A549 (cell line): Measurements from ENCODE around the gene PLXNC1. TPM values are rescaled to one million over a fixed set of nuclear protein-coding genes. Genes with fewer than 3 reads are reported as not detected.

Source experiments
- ATAC-seq, 2 experiments: fragments of 200-7000 bp in 1 of 2; fragments of >200 bp in 1 of 2; cut with Nextera tagmentation in 1 of 2; cut with Tn5 transposase in 1 of 2; 3 replicates each; pipeline versions ENCODE4 v1.8.0 to v1.9.1; 2018 to 2020; ENCODE audit warnings: mild to moderate bottlenecking in 1 of 2, moderate library complexity in 1 of 2
- CTCF ChIA-PET: fragments of 300-600 bp; sonication (Branson Sonifier 250); formaldehyde crosslinking; extraction: SDS; loops from one replicate; lab custom pipeline; 2021; ENCODE audit warnings: antibody characterized with exemption, inconsistent platforms; lab: Yijun Ruan, JAX
- POLR2A ChIA-PET: fragments of 350-600 bp; formaldehyde crosslinking; extraction: SDS; loops from one replicate; lab custom pipeline; 2021; ENCODE audit warnings: antibody characterized with exemption, inconsistent platforms; lab: Yijun Ruan, JAX
- DNase-seq, 2 experiments: peaks; one replicate each; pipeline versions ENCODE4 v3.0.0 to v3.0.0-alpha.2; 2011 to 2016; ENCODE audit warnings: low read depth in 1 of 2, low spot score in 1 of 2
- FAIRE-seq: peaks from 2 replicates; lab custom pipeline; 2011; peaks lifted over from hg19 to GRCh38; lab: Jason Lieb, UNC
- H3K27ac ChIP-seq, 2 experiments: fragments of >200 bp; sonication (Bioruptor Twin); formaldehyde crosslinking; 3 replicates each; pipeline ENCODE4 v1.5.1; 2016 to 2017
- H3K4me1 ChIP-seq: fragments of >200 bp; sonication (Bioruptor Twin); formaldehyde crosslinking; 3 replicates; pipeline ENCODE4 v1.6.1; 2016
- H3K4me2 ChIP-seq: fragments of >200 bp; sonication (Bioruptor Twin); formaldehyde crosslinking; 3 replicates; pipeline ENCODE4 v1.6.1; 2016
- H3K4me3 ChIP-seq: fragments of >200 bp; sonication (Bioruptor Twin); formaldehyde crosslinking; 3 replicates; pipeline ENCODE4 v1.5.1; 2016
- H3K9me3 ChIP-seq: fragments of >200 bp; sonication (Bioruptor Twin); formaldehyde crosslinking; 3 replicates; pipeline ENCODE4 v1.6.1; 2016
- CEBPB ChIP-seq, 2 experiments: fragments of >200 bp in 1 of 2; sonication (Bioruptor Twin) in 1 of 2; formaldehyde crosslinking in 1 of 2; IDR thresholded peaks; 2 replicates each; pipeline ENCODE4 v1.6.1; 2012 to 2016
- CHD4 ChIP-seq: fragments of 200-600 bp; sonication (generic); IDR thresholded peaks from 2 replicates; pipeline ENCODE4 v1.6.1; 2016; ENCODE audit warnings: antibody characterized with exemption, mild to moderate bottlenecking, borderline replicate concordance
- EHMT2 ChIP-seq: fragments of 200-600 bp; sonication (generic); IDR thresholded peaks from 2 replicates; pipeline ENCODE4 v1.6.1; 2016; ENCODE audit warnings: antibody characterized with exemption, low read depth, mild to moderate bottlenecking, moderate library complexity
- EP300 ChIP-seq, 2 experiments: fragments of >200 bp; sonication (Bioruptor Twin); formaldehyde crosslinking; IDR thresholded peaks; 2 replicates in 1 of 2; 3 replicates in 1 of 2; pipeline ENCODE4 v1.6.1; 2016 to 2017
- ESRRA ChIP-seq: fragments of 150-350 bp; IDR thresholded peaks from 2 replicates; pipeline ENCODE4 v1.6.1; 2014; ENCODE audit warnings: mild to moderate bottlenecking, low read length, borderline replicate concordance
- FOSB ChIP-seq: fragments of 250-450 bp; sonication (Bioruptor Pico); IDR thresholded peaks from 2 replicates; pipeline ENCODE4 v1.5.0; 2020; ENCODE audit warnings: mild to moderate bottlenecking, moderate library complexity
- HDAC2 ChIP-seq: fragments of 200-600 bp; sonication (generic); IDR thresholded peaks from 2 replicates; pipeline ENCODE4 v1.6.1; 2016
- HOXA7 ChIP-seq: fragments of 250-450 bp; sonication (Bioruptor Pico); IDR thresholded peaks from 2 replicates; pipeline ENCODE4 v1.5.0; 2020; ENCODE audit warnings: mild to moderate bottlenecking, moderate library complexity
- JUNB ChIP-seq: fragments of >200 bp; sonication (Bioruptor Twin); formaldehyde crosslinking; IDR thresholded peaks from 2 replicates; pipeline ENCODE4 v1.6.1; 2016
- KDM1A ChIP-seq: fragments of 200-600 bp; sonication (generic); IDR thresholded peaks from 2 replicates; pipeline ENCODE4 v1.6.1; 2016; ENCODE audit warnings: low read depth, mild to moderate bottlenecking
- MAZ ChIP-seq: fragments of 150-350 bp; IDR thresholded peaks from 2 replicates; pipeline ENCODE4 v1.6.1; 2014; ENCODE audit warnings: antibody characterized with exemption, low read depth, low read length, borderline replicate concordance
- MYC ChIP-seq: IDR thresholded peaks from 2 replicates; pipeline ENCODE4 v1.6.1; 2012; ENCODE audit warnings: mild to moderate bottlenecking, inconsistent platforms, low read length, improper control_type of control experiment, borderline replicate concordance
- NR3C1 ChIP-seq: fragments of >200 bp; sonication (Bioruptor Twin); formaldehyde crosslinking; IDR thresholded peaks from 3 replicates; pipeline ENCODE4 v1.6.1; 2017
- PHF8 ChIP-seq: fragments of 200-600 bp; sonication (generic); IDR thresholded peaks from 2 replicates; pipeline ENCODE4 v1.6.1; 2016; ENCODE audit warnings: low read depth, mild to moderate bottlenecking, antibody characterized with exemption, moderate library complexity, borderline replicate concordance
- POLR2A ChIP-seq: IDR thresholded peaks from 2 replicates; pipeline ENCODE4 v1.6.1; 2012; ENCODE audit warnings: mild to moderate bottlenecking, low read length
- POLR2AphosphoS2 ChIP-seq: conservative IDR thresholded peaks from 2 replicates; pipeline ENCODE4 v1.6.1; 2012; ENCODE audit warnings: low read length, improper control_type of control experiment, inconsistent platforms
- RAD21 ChIP-seq, 2 experiments: fragments of >200 bp in 1 of 2; sonication (Bioruptor Twin) in 1 of 2; formaldehyde crosslinking in 1 of 2; IDR thresholded peaks in 1 of 2; conservative IDR thresholded peaks in 1 of 2; 2 replicates in 1 of 2; 3 replicates in 1 of 2; pipeline ENCODE4 v1.6.1; 2012 to 2018; ENCODE audit warnings: inconsistent platforms in 1 of 2
- RNF2 ChIP-seq: fragments of 200-600 bp; sonication (generic); IDR thresholded peaks from 2 replicates; pipeline ENCODE4 v1.6.1; 2016; ENCODE audit warnings: low read depth, mild to moderate bottlenecking, antibody characterized with exemption, moderate library complexity, borderline replicate concordance
- SMC3 ChIP-seq: fragments of >200 bp; sonication (Bioruptor Twin); formaldehyde crosslinking; IDR thresholded peaks from 3 replicates; pipeline ENCODE4 v1.6.1; 2018; ENCODE audit warnings: inconsistent platforms
- SREBF2 ChIP-seq: fragments of 450-650 bp; IDR thresholded peaks from 2 replicates; pipeline ENCODE4 v1.6.1; 2014; ENCODE audit warnings: mild to moderate bottlenecking, moderate library complexity
- ZC3H11A ChIP-seq: fragments of 450-650 bp; IDR thresholded peaks from 2 replicates; pipeline ENCODE4 v1.6.1; 2014; ENCODE audit warnings: antibody characterized with exemption, mild to moderate bottlenecking
- ZNF302 ChIP-seq: fragments of 250-450 bp; sonication (Bioruptor Pico); IDR thresholded peaks from 2 replicates; pipeline ENCODE4 v1.9.0; 2021; ENCODE audit warnings: inconsistent platforms, mild to moderate bottlenecking, moderate library complexity
- WGBS: methylation state at CpG from one replicate; pipeline ENCODE4 v1.1.6; 2017; ENCODE audit errors: missing lambda C conversion rate; 5-methylcytosine and 5-hydroxymethylcytosine counted together
- polyA plus RNA-seq, 4 experiments: library from polyadenylated mRNA; depleted of rRNA in 3 of 4; stranded (reverse); fragments of >200 nt; fragmentation: RNase III in 1 of 4; extraction: RNeasy Plus Mini Kit Qiagen cat#74134 plus additional on column Dnase treatment in 1 of 4; gene quantifications; 2 replicates in 3 of 4; 3 replicates in 1 of 4; pipeline ENCODE4 v1.2.3, GENCODE V29; 2011 to 2017
- TF ChIP-seq, protein P1 (sequence below): fragments of 200-600 bp; sonication (generic); IDR thresholded peaks from 2 replicates; pipeline ENCODE4 v1.6.1; 2016; ENCODE audit warnings: antibody characterized with exemption, mild to moderate bottlenecking, moderate library complexity
- TF ChIP-seq, protein P2 (sequence below): IDR thresholded peaks from 2 replicates; pipeline ENCODE4 v1.6.1; 2012; ENCODE audit warnings: low read depth, borderline replicate concordance
- TF ChIP-seq, protein P3 (sequence below): fragments of 250-450 bp; sonication (Bioruptor Pico); IDR thresholded peaks from 2 replicates; pipeline ENCODE4 v1.5.0; 2021; ENCODE audit warnings: mild to moderate bottlenecking, moderate library complexity, borderline replicate concordance

Gene PLXNC1
- polyA plus RNA-seq, 2 of the 4 experiments (the other 2 are of a cell fraction): 0.12 to 0.50 TPM

DNA sequence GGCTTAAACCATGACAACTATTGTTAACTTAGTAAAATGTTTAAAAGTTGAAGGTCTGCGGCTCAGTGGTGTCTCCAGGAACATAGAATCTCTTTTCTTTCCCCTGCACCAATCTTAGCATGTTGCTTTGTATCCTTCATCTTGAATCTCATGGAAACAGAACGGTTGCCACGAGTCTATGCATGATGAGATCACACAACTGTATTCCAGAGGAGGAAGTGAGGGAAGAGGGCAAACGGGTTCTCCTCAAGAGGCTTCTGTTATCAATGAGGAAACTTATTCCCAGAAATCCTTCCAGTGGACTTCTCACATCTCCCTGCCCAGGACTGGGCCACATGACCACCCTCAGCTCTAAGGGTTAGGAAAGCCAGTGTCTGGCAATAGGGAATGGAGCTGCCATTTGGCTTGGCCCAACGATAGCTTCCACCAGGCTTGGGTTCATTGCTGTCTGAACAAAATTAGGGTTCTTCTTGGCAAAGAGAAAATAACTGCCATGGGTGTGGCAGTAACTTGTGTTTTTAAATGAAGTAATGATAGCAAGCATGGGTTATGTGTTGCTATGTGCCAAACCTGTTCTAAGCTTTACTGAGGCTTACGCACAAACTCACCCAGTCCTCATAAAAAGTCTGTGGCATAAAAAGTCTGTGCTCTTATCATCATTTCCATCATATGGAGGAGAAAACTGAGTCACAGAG lies 17.4 kb downstream of the PLXNC1 start:
- POLR2A ChIA-PET: no interaction called here
- Histone ChIP-seq H3K4me1 (no peaks in the 10 kb centered on the region), H3K9me3 (no peaks in the 10 kb centered on the region), H3K27ac (no peak overlapping the region), H3K4me3 (no peak overlapping the region), H3K4me2 (no peak overlapping the region)
- no peak for FAIRE-seq
- WGBS: 64% methylated on average over 6 of the region's 6 CpGs
- no peak for DNase-seq
- TF ChIP-seq JUNB: no peak
- TF ChIP-seq HDAC2: no peak
- TF ChIP-seq, protein P1, sequence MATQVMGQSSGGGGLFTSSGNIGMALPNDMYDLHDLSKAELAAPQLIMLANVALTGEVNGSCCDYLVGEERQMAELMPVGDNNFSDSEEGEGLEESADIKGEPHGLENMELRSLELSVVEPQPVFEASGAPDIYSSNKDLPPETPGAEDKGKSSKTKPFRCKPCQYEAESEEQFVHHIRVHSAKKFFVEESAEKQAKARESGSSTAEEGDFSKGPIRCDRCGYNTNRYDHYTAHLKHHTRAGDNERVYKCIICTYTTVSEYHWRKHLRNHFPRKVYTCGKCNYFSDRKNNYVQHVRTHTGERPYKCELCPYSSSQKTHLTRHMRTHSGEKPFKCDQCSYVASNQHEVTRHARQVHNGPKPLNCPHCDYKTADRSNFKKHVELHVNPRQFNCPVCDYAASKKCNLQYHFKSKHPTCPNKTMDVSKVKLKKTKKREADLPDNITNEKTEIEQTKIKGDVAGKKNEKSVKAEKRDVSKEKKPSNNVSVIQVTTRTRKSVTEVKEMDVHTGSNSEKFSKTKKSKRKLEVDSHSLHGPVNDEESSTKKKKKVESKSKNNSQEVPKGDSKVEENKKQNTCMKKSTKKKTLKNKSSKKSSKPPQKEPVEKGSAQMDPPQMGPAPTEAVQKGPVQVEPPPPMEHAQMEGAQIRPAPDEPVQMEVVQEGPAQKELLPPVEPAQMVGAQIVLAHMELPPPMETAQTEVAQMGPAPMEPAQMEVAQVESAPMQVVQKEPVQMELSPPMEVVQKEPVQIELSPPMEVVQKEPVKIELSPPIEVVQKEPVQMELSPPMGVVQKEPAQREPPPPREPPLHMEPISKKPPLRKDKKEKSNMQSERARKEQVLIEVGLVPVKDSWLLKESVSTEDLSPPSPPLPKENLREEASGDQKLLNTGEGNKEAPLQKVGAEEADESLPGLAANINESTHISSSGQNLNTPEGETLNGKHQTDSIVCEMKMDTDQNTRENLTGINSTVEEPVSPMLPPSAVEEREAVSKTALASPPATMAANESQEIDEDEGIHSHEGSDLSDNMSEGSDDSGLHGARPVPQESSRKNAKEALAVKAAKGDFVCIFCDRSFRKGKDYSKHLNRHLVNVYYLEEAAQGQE: no peak
- no peak for TF ChIP-seq SREBF2
- no peak for TF ChIP-seq NR3C1
- TF ChIP-seq, protein P2, sequence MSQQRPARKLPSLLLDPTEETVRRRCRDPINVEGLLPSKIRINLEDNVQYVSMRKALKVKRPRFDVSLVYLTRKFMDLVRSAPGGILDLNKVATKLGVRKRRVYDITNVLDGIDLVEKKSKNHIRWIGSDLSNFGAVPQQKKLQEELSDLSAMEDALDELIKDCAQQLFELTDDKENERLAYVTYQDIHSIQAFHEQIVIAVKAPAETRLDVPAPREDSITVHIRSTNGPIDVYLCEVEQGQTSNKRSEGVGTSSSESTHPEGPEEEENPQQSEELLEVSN: no peak
- no peak for TF ChIP-seq EP300 (IDR thresholded peaks at IDR 0.05)
- no peak for TF ChIP-seq ESRRA
- TF ChIP-seq MAZ: no peak
- no peak for TF ChIP-seq RNF2
- no peak for TF ChIP-seq POLR2A
- no peak for TF ChIP-seq PHF8
- TF ChIP-seq ZNF302 (CRISPR knock-in tag): no peak
- no peak for TF ChIP-seq KDM1A
- no peak for TF ChIP-seq MYC
- CTCF ChIA-PET: interaction anchor here (0.5 to 1.4 kb wide), 4 partner anchors 8 to 663 kb away, joined by 3 to 5 read pairs (median 4); no protein-coding TSS in a partner anchor
- ATAC-seq: no peak

DNA sequence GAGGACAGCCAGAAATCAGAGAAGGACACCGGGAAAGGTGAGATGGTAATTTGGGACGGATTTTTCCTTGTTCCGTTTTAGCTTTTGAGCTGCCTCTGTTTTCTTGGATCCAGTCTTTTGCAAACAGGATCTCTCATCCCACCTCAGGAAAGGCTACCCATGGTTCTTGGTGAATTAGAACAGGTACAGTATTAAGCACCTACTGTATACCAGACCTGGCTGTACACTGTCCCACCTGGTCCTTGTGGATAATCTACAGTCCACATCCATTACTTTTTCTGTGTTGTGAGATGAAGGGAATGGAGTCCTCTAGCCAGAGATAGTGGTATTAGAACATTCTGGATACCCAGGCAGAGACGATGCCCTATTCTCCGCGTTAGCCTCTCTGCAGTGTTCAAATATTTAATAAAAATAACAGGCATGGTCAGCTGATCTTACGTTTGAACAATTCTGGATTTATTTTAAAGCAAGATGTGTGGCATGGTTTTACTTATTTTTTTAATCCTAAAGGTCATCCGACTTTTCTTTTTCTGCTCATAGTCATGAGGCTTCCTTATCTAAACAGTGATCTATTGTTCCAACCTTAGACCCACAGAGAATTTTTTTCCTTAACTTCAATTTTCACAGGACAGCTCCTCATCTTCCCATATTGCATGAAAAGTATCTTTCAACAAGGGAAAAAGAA lies 18.8 kb downstream of the PLXNC1 start:
- CTCF ChIA-PET: interaction anchor here (1.4 kb wide), 1 partner anchor 32 kb away, joined by 5 read pairs; no protein-coding TSS in a partner anchor
- Histone ChIP-seq H3K9me3 (no peaks in the 10 kb centered on the region), H3K4me2 (no peak overlapping the region), H3K4me1 (no peaks in the 10 kb centered on the region), H3K27ac (no peak overlapping the region), H3K4me3 (no peak overlapping the region)
- no peak for FAIRE-seq
- WGBS: 51% methylated on average over 8 of the region's 8 CpGs
- no peak for ATAC-seq
- no peak for DNase-seq
- no peak for TF ChIP-seq MYC
- TF ChIP-seq POLR2A: no peak
- no peak for TF ChIP-seq EHMT2
- TF ChIP-seq CEBPB (IDR thresholded peaks at IDR 0.05): no peak
- TF ChIP-seq, protein P3, sequence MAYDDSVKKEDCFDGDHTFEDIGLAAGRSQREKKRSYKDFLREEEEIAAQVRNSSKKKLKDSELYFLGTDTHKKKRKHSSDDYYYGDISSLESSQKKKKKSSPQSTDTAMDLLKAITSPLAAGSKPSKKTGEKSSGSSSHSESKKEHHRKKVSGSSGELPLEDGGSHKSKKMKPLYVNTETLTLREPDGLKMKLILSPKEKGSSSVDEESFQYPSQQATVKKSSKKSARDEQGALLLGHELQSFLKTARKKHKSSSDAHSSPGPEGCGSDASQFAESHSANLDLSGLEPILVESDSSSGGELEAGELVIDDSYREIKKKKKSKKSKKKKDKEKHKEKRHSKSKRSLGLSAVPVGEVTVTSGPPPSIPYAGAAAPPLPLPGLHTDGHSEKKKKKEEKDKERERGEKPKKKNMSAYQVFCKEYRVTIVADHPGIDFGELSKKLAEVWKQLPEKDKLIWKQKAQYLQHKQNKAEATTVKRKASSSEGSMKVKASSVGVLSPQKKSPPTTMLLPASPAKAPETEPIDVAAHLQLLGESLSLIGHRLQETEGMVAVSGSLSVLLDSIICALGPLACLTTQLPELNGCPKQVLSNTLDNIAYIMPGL (CRISPR knock-in tag): no peak
- no peak for TF ChIP-seq CHD4
- TF ChIP-seq HDAC2: no peak
- no peak for TF ChIP-seq POLR2AphosphoS2
- TF ChIP-seq RAD21 (conservative IDR thresholded peaks at IDR 0.05 in 1 of 2, IDR thresholded peaks at IDR 0.05 in 1 of 2): no peak
- TF ChIP-seq MAZ: no peak
- TF ChIP-seq FOSB (CRISPR knock-in tag): no peak
- TF ChIP-seq HOXA7 (CRISPR knock-in tag): no peak
- TF ChIP-seq ZC3H11A: no peak
- no peak for TF ChIP-seq EP300 (IDR thresholded peaks at IDR 0.05)
- TF ChIP-seq SREBF2: no peak
- no peak for TF ChIP-seq SMC3
- TF ChIP-seq, all 56 proteins: peak for 0
- POLR2A ChIA-PET: no interaction called here
